Measurements from ENCODE around the gene HOXD11. TPM values are rescaled to one million over a fixed set of nuclear protein-coding genes. Genes with fewer than 3 reads are reported as not detected.

Gene HOXD11
- total RNA-seq, 4 donors from 2014 or later = 0.21 to 1.8 (median 1.2) TPM; not detected in 1

GRCh38 chr2:176089843-176090395 is 17.2 kb upstream of the HOXD11 start:
- no peak for DNase-seq (ENCODE audit: low spot score in 2 of 2)
- TF ChIP-seq POLR2A (IDR thresholded peaks at IDR 0.05) (no peak), EP300 (IDR thresholded peaks at IDR 0.05) (no peak), CTCF (IDR thresholded peaks at IDR 0.05) (no peak)
- H3K36me3 ChIP-seq = no peaks in the 10 kb centered on the region
- no peak overlapping the region for H3K27ac ChIP-seq
- peaks cover 3 to 98% of the 10 kb centered on the region in 2 donors for H3K27me3 ChIP-seq
- no peak overlapping the region for H3K4me3 ChIP-seq
- no peaks in the 10 kb centered on the region for H3K9me3 ChIP-seq
- H3K4me1 ChIP-seq = peaks cover 0 to 46% (median 22%) of the 10 kb centered on the region in 4 donors

- Histone ChIP-seq H3K4me3 (no peak overlapping the region), H3K27ac (no peak overlapping the region), H3K27me3 (peaks cover 3 to 98% of the 10 kb centered on the region in 2 donors), H3K9me3 (no peaks in the 10 kb centered on the region), H3K4me1 (peaks cover 0 to 37% (median 15%) of the 10 kb centered on the region in 4 donors), H3K36me3 (no peaks in the 10 kb centered on the region)
- no peak for TF ChIP-seq POLR2A (IDR thresholded peaks at IDR 0.05)
- TF ChIP-seq CTCF (IDR thresholded peaks at IDR 0.05) = no peak
- no peak for TF ChIP-seq EP300 (IDR thresholded peaks at IDR 0.05)
- DNase-seq (ENCODE audit: low spot score in 2 of 2) = no peak
- WGBS, 2 donors = 29 to 40% methylated on average over 5 of the region's 5 CpGs
Measured at GRCh38 chr2:176090862-176091261, 16.2 kb upstream of the HOXD11 start.

- Histone ChIP-seq H3K27ac (no peak overlapping the region), H3K36me3 (no peaks in the 10 kb centered on the region), H3K27me3 (peaks cover 4 to 98% of the 10 kb centered on the region in 2 donors), H3K4me1 (peaks cover 0 to 35% (median 12%) of the 10 kb centered on the region in 4 donors), H3K4me3 (no peak overlapping the region), H3K9me3 (no peaks in the 10 kb centered on the region)
- WGBS, 2 donors = 7 to 11% methylated on average over 29 to 31 of the region's 31 CpGs
- DNase-seq (ENCODE audit: low spot score in 2 of 2) = no peak
- TF ChIP-seq POLR2A (IDR thresholded peaks at IDR 0.05) (no peak), CTCF (IDR thresholded peaks at IDR 0.05) (no peak), EP300 (IDR thresholded peaks at IDR 0.05) (no peak)
Measured at GRCh38 chr2:176091329-176092258, 15.5 kb upstream of the HOXD11 start.

- Histone ChIP-seq H3K27ac (no peak within 1 kb of the TSS), H3K4me3 (peak within 1 kb of the TSS in 1 of 4 donors; percentile 42), H3K4me1 (peaks cover 0 to 44% (median 12%) of the 10 kb centered on the region in 4 donors), H3K27me3 (peaks cover 8 to 98% of the 10 kb centered on the region in 2 donors), H3K9me3 (no peaks in the 10 kb centered on the region), H3K36me3 (no peaks in the 10 kb centered on the region)
- DNase-seq (ENCODE audit: low spot score in 2 of 2) = no peak
- WGBS, 2 donors = 3 to 4% methylated on average over 38 to 70 of the region's 95 CpGs
- no peak for TF ChIP-seq EP300 (IDR thresholded peaks at IDR 0.05)
- no peak for TF ChIP-seq POLR2A (IDR thresholded peaks at IDR 0.05)
- TF ChIP-seq CTCF (IDR thresholded peaks at IDR 0.05) = no peak
Measured at GRCh38 chr2:176092270-176093144, 14.6 kb upstream of the HOXD11 start, which contains the start of gene HOXD13. TSS of gene HOXD13 (plus strand) at chr2:176092721. CDS start at chr2:176092891, 170 bp downstream.
